Left lung (tissue), 10 donors: ENCODE measurements around the gene IL1RL2. TPM values are rescaled to one million over a fixed set of nuclear protein-coding genes. Genes with fewer than 3 reads are reported as not detected.

Source experiments
- ATAC-seq: fragments of 200-7000 bp; cut with Tn5 transposase; one replicate; pipeline ENCODE4 v1.9.1; 2020; ENCODE audit warnings: moderate library complexity
- DNase-seq, 4 donors: peaks; one replicate each; pipeline ENCODE4 v3.0.0-alpha.2; 2013 to 2020
- H3K27ac ChIP-seq, 2 donors: fragments of 200-600 bp; sonication (generic) in 1 of 2; one replicate each; pipeline versions ENCODE4 v1.5.0 to v1.8.0; 2020 to 2021
- H3K27me3 ChIP-seq, 2 donors: fragments of 200-600 bp; sonication (generic) in 1 of 2; one replicate each; pipeline versions ENCODE4 v1.5.0 to v1.8.0; 2020 to 2021
- H3K36me3 ChIP-seq, 2 donors: fragments of 200-600 bp; sonication (generic) in 1 of 2; one replicate each; pipeline versions ENCODE4 v1.5.0 to v1.8.0; 2020 to 2021
- H3K4me1 ChIP-seq, 2 donors: fragments of 200-600 bp; one replicate each; pipeline ENCODE4 v1.8.0; 2021
- H3K4me3 ChIP-seq, 2 donors: fragments of 200-600 bp; sonication (generic) in 1 of 2; one replicate each; pipeline versions ENCODE4 v1.5.0 to v1.8.0; 2020 to 2021; ENCODE audit warnings: mild to moderate bottlenecking in 1 of 2
- H3K9me3 ChIP-seq, 2 donors: fragments of 200-600 bp; sonication (generic) in 1 of 2; one replicate each; pipeline versions ENCODE4 v1.5.0 to v1.8.0; 2020 to 2021
- CTCF ChIP-seq, 2 donors: fragments of 200-600 bp; sonication (generic) in 1 of 2; IDR thresholded peaks; one replicate each; pipeline versions ENCODE4 v1.5.0 to v1.8.0; 2021; ENCODE audit warnings: antibody characterized with exemption in 2 of 2
- intact Hi-C, 2 donors: fragments of 100-400 bp; cut with DNase I; formaldehyde crosslinking; loops; one replicate each; pipeline versions ENCODE4 v1.11.2 to v1.14.2; 2022
- polyA plus RNA-seq, 6 donors: library from polyadenylated mRNA; unstranded; fragments of 120-200 nt; gene quantifications; one replicate each; pipeline ENCODE4 v1.2.1, GENCODE V29; 2013; ENCODE audit not compliant: insufficient read length in 6 of 6
- total RNA-seq, 2 donors: library from RNA; stranded (reverse); fragmentation: NEBNext Ultra II Directional; extraction: Animal tissue kit (Norgen Biotek cat#: 25700); gene quantifications; one replicate each; pipeline ENCODE4 v1.2.1, GENCODE V29; 2021
- donor health status: DM: no; HTN: yes; CAD: no.
- donor health status: DM: no; HTN: no; CAD: no.

IL1RL2 gene
- total and polyA plus RNA-seq, 8 donors, result 0.91 to 2.5 (median 1.5) TPM

DNA sequence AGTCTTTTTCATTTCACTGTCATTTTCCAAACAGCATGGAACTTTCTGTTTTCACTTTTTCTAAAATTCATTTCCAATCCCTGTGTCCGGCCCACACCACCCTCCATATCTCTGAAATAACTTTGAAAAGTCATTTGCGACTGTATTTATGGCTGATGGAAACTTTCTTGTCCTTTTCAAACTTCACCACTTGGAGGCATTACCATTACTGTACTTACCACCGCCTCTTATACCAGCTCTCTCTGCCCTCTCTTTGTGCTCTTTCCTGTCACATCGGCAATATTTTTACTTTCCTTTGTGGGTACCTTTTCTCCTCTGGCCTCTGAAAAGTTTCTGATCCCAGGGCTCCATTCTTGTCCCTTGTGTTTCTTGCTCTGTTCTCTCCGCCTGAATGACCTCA lies 85.0 kb downstream of the IL1RL2 start:
- Histone ChIP-seq H3K4me1 (peaks cover 0 to 56% of the 10 kb centered on the region in 2 donors), H3K27me3 (no peaks in the 10 kb centered on the region), H3K36me3 (no peaks in the 10 kb centered on the region), H3K27ac (peak overlapping the region in 1 of 2 donors; percentile 16), H3K4me3 (no peak overlapping the region), H3K9me3 (no peaks in the 10 kb centered on the region)
- no peak for DNase-seq
- TF ChIP-seq CTCF (IDR thresholded peaks at IDR 0.05), result no peak
- no peak for ATAC-seq
- intact Hi-C loops, result no loop called here

GRCh38 chr2:102273619-102274211 lies 86.9 kb downstream of the IL1RL2 start:
- TF ChIP-seq CTCF (IDR thresholded peaks at IDR 0.05), result no peak
- DNase-seq (no peak), ATAC-seq (peak; percentile 56)
- H3K9me3 ChIP-seq, result no peaks in the 10 kb centered on the region
- peak overlapping the region in 1 of 2 donors; percentile 89 for H3K27ac ChIP-seq
- intact Hi-C loops, result no loop called here
- no peaks in the 10 kb centered on the region for H3K36me3 ChIP-seq
- H3K27me3 ChIP-seq, result no peaks in the 10 kb centered on the region
- no peak overlapping the region for H3K4me3 ChIP-seq
- H3K4me1 ChIP-seq, result peaks cover 0 to 45% of the 10 kb centered on the region in 2 donors

DNA sequence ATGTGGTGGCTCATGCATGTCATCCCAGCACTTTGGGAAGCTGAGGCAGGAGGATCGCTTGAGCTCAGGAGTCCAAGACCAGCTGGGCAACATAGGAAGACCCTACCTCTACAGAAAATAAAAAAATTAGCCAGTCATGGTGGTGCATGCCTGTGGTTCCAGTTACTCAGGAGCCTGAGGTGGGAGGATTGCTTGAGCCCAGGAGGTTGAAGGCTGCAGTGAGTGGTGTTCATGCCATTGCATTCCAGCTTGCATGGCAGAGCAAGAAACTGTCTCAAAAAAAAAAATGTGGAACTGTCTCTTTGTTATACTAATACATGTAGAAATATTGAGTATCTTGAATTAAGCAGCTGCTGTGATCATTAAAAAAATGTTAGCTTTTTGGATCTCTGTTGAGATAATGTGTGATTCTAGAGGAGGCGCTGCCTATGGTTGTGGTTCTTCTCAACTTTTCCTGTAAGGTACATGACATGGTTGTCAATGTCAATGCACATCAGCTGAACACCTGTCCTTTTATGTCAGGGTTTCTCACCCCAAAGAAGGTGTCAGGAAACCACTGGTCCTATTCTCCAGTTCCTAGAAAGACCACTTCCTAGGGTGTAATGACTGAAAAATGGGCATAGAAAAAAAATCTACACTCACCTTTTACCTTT lies 89.9 kb downstream of the IL1RL2 start:
- DNase-seq, result no peak
- H3K9me3 ChIP-seq, result no peaks in the 10 kb centered on the region
- H3K4me1 ChIP-seq, result peaks cover 0 to 36% of the 10 kb centered on the region in 2 donors
- no peaks in the 10 kb centered on the region for H3K27me3 ChIP-seq
- ATAC-seq, result no peak
- no peak for TF ChIP-seq CTCF (IDR thresholded peaks at IDR 0.05)
- no peaks in the 10 kb centered on the region for H3K36me3 ChIP-seq
- intact Hi-C loops, result no loop called here
- no peak overlapping the region for H3K4me3 ChIP-seq
- no peak overlapping the region for H3K27ac ChIP-seq

DNA sequence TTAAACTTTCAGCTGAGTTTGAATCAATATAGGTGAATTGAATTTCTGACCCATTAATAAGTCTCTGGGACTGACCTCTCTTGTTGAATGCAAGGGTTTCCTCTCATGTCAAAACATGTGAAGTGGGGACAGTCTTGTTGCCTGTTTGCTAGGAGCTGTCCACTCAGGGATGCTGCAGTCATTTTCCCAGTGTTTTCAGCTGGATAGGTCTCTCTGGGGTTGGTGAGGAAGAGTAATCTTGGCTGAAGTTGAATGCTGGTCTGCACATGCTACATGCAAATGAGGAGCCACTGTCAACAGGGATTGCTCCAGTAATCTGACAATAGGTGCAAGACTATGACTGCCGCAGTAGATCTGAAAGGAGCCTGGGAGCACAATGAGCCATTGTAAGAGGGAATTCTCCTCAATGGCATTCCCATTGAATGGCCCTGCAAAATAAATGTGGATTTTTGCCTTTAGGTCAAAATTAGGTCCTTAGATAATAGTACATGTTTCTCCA lies 90.4 kb downstream of the IL1RL2 start:
- no peak for ATAC-seq
- no peaks in the 10 kb centered on the region for H3K36me3 ChIP-seq

More for the DNA sequence above, 90.4 kb downstream of the IL1RL2 start:
- H3K9me3 ChIP-seq, result no peaks in the 10 kb centered on the region
- peaks cover 0 to 30% of the 10 kb centered on the region in 2 donors for H3K4me1 ChIP-seq
- H3K27ac ChIP-seq, result no peak overlapping the region
- intact Hi-C loops, result no loop called here
- no peak overlapping the region for H3K4me3 ChIP-seq
- TF ChIP-seq CTCF (IDR thresholded peaks at IDR 0.05), result no peak
- no peak for DNase-seq
- H3K27me3 ChIP-seq, result no peaks in the 10 kb centered on the region
